ENCODE results near the gene DPYSL5. TPM values are rescaled to one million over a fixed set of nuclear protein-coding genes. Genes with fewer than 3 reads are reported as not detected.

Gene DPYSL5
- total and polyA plus RNA-seq, 12 donors = 0.01 to 0.12 TPM; not detected in 10

DNA sequence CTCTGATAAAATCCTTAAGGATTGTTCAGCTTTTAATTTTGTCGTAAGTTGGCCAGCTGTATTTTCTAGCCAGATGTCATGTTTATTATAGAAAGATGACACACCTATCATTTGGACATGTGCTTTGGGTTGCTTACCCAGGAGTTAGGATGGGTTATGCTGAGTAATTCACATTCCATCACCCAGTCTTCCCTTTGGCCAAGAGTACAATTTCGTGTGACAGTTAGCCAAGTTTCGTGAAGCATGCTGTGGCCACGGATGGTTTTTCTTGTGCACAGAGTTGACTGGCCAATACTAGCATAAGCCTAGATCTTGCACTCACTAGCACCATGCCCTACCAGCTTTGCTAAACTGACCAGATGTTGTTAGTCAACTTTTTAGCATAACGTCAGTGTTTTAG, 128.3 kb downstream of the DPYSL5 start:
- DNase-seq (no peak), ATAC-seq (no peak)
- Histone ChIP-seq H3K36me3 (peaks cover 0 to 3% (median 0%) of the 10 kb centered on the region in 9 donors), H3K4me1 (peaks cover 3 to 68% (median 38%) of the 10 kb centered on the region in 9 donors), H3K27me3 (no peaks in the 10 kb centered on the region), H3K27ac (no peak overlapping the region), H3K4me3 (no peak overlapping the region), H3K9me3 (no peaks in the 10 kb centered on the region)
- 68 to 92% methylated on average over 5 of the region's 5 CpGs for WGBS, 2 donors
- TF ChIP-seq, protein P1, sequence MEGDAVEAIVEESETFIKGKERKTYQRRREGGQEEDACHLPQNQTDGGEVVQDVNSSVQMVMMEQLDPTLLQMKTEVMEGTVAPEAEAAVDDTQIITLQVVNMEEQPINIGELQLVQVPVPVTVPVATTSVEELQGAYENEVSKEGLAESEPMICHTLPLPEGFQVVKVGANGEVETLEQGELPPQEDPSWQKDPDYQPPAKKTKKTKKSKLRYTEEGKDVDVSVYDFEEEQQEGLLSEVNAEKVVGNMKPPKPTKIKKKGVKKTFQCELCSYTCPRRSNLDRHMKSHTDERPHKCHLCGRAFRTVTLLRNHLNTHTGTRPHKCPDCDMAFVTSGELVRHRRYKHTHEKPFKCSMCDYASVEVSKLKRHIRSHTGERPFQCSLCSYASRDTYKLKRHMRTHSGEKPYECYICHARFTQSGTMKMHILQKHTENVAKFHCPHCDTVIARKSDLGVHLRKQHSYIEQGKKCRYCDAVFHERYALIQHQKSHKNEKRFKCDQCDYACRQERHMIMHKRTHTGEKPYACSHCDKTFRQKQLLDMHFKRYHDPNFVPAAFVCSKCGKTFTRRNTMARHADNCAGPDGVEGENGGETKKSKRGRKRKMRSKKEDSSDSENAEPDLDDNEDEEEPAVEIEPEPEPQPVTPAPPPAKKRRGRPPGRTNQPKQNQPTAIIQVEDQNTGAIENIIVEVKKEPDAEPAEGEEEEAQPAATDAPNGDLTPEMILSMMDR (IDR thresholded peaks at IDR 0.05) = no peak
- intact Hi-C loops (cut with DNase I) = loop anchor here in 1 of 10 donors (5.0 to 10.0 kb wide), 2 partner anchors 41 to 229 kb away; no protein-coding TSS in a partner anchor

DNA sequence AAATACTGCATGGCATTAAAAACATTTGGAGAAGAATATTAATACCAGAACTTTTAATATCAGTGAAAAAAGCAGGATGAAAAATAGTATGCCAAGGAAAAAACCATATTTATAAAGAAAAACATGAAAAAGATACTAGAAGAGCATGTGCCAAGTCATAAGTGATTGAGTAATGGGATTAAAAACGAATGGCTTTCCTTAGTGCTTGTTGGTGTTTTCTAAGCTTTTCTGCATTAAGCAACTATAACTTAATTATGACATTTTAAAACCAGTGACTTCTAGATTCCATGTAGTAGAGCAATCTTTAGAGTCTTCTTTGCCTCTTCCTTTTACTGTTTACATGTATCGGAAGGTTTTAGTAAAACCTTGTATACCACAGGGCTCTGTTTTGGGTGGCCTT, 129.1 kb downstream of the DPYSL5 start:
- ATAC-seq (no peak), DNase-seq (no peak)
- Histone ChIP-seq H3K36me3 (peaks cover 0 to 3% (median 0%) of the 10 kb centered on the region in 9 donors), H3K27ac (no peak overlapping the region), H3K4me1 (peaks cover 3 to 65% (median 35%) of the 10 kb centered on the region in 9 donors), H3K27me3 (no peaks in the 10 kb centered on the region), H3K9me3 (no peaks in the 10 kb centered on the region), H3K4me3 (no peak overlapping the region)
- 84 to 86% methylated on average over 2 of the region's 2 CpGs for WGBS, 2 donors
- intact Hi-C loops (cut with DNase I) = loop anchor here in 1 of 10 donors (5.0 to 10.0 kb wide), 2 partner anchors 40 to 228 kb away; no protein-coding TSS in a partner anchor
- TF ChIP-seq, protein P1 (IDR thresholded peaks at IDR 0.05) = no peak

DNA sequence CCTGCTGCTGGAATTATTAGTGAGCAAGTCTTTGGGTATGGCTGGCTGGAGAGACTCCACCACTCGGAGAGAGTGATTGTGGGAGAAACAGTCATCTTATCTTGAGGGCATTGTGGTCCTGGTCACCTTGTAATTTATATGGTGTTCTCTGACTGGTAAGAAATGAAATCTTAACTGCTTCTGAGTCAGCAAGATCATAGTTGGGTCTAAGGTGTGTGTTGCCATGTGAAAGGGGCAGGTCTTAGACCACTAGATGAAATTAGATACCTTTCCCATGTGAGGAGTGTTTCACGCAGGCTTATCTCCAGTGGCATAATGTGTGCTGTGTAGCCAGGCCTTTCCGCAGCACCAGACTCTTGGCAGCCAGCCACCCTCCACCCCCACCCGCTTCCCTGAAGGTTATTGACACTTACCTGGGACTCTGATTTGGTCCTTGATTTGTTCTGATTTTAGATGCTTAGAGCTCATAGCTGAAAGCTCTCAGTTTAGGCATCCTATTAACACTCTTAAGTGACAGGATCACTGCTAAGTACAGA, 130.2 kb downstream of the DPYSL5 start:
- 49 to 55% methylated on average over 4 of the region's 4 CpGs for WGBS, 2 donors
- H3K27me3 ChIP-seq = no peaks in the 10 kb centered on the region
- H3K27ac ChIP-seq = no peak overlapping the region
- peaks cover 0 to 3% (median 0%) of the 10 kb centered on the region in 9 donors for H3K36me3 ChIP-seq
- intact Hi-C loops (cut with DNase I) = loop anchor here in 1 of 10 donors (5.0 to 10.0 kb wide), 2 partner anchors 39 to 227 kb away; no protein-coding TSS in a partner anchor
- TF ChIP-seq, protein P1 (IDR thresholded peaks at IDR 0.05) = no peak
- H3K9me3 ChIP-seq = no peaks in the 10 kb centered on the region
- peaks cover 3 to 62% (median 34%) of the 10 kb centered on the region in 9 donors for H3K4me1 ChIP-seq
- peak in 3 of 8 donors; percentile 32 to 72 (median 36) for ATAC-seq
- DNase-seq = peak in 1 of 2 donors; percentile 42
- H3K4me3 ChIP-seq = no peak overlapping the region

DNA sequence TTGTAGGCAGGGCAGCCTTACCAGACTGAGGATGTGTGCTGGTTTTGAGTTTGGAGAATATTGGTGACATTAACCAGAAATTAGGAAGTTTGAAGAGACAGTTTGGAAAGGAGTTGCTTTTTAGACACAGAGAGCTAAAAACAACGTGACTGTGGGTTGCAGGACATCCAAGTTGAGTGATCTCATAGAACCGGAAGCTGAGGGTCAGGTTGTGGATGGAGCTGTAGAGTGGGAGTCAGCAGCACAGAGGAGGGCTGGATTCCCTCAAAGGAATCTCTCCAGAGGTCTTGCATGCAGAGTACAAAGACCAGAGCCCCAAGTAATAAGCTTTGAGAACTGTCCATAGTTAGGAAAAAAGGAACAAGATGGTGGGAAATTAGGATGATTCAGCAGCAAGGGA, 131.8 kb downstream of the DPYSL5 start:
- TF ChIP-seq, protein P1 (IDR thresholded peaks at IDR 0.05) = no peak
- peaks cover 0 to 3% (median 0%) of the 10 kb centered on the region in 9 donors for H3K36me3 ChIP-seq
- 49 to 53% methylated on average over 2 of the region's 2 CpGs for WGBS, 2 donors
- peaks cover 3 to 60% (median 33%) of the 10 kb centered on the region in 9 donors for H3K4me1 ChIP-seq
- H3K9me3 ChIP-seq = no peaks in the 10 kb centered on the region
- ATAC-seq (peak in 1 of 8 donors; percentile 43), DNase-seq (no peak)
- intact Hi-C loops (cut with DNase I) = loop anchor here in 1 of 10 donors (5.0 to 10.0 kb wide), 2 partner anchors 38 to 225 kb away; no protein-coding TSS in a partner anchor
- H3K27me3 ChIP-seq = no peaks in the 10 kb centered on the region
- peak overlapping the region in 3 of 10 donors; percentile 21 to 49 (median 48) for H3K27ac ChIP-seq
- H3K4me3 ChIP-seq = no peak overlapping the region
